GM06990 (cell line): Measurements from ENCODE around the gene ADAMTS4.
A peak's percentile ranks its signal among the peaks of the same experiment; 100 is the strongest.

Source experiments
- DNase-seq: peaks from one replicate; pipeline ENCODE4 v3.0.0-alpha.2; 2011; ENCODE audit not compliant: insufficient read length; ENCODE audit errors: extremely low read depth
- H3K27me3 ChIP-seq: replicated peaks from 2 replicates; pipeline ENCODE4 v1.6.0; 2011; ENCODE audit warnings: low read length; ENCODE audit not compliant: control insufficient read depth, insufficient read depth
- H3K36me3 ChIP-seq: 2 replicates; pipeline ENCODE4 v1.5.1; 2011; ENCODE audit warnings: low read length; ENCODE audit not compliant: control insufficient read depth, insufficient read depth
- H3K4me3 ChIP-seq: replicated peaks from 2 replicates; pipeline ENCODE4 v1.5.1; 2011; ENCODE audit warnings: low read depth, mild to moderate bottlenecking, control low read depth, low read length
- TF ChIP-seq, protein P1 (sequence below): IDR thresholded peaks from 2 replicates; pipeline ENCODE4 v1.5.1; 2011; ENCODE audit warnings: low read length, control low read depth, mild to moderate bottlenecking, inconsistent platforms; ENCODE audit not compliant: insufficient read depth, poor library complexity, severe bottlenecking

The ADAMTS4 gene

DNA sequence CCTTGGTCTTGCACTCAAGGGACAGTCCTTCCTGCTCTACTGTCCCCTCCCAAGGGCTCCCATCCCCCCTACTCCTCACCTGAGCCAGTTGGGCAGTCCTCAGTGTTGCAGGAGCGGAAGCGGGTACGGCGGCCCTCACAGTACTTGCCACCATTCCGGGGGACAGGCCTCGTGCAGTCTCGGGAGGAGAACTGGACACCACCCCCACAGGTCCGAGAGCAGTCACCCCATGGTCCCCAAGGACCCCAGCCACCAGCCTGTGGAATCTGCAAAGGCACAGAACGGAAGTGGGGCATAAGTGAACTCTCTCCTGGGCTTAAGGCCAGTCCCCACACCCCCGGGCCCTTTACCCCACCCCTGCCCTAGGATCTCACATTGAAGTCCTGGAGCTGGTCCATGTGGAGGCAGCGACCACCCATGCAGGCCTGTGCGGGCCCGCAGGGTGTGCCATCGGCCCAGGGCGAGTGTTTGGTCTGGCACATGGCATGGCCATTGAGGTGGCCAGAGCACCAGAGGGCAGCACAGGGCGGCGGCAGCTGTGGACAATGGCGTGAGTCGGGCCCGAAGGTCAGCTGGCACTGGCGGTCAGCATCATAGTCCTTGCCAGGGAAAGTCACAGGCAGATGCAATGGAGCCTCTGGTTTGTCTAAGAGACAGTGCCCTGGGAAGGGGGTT, 5.2 kb downstream of the ADAMTS4 start:
- no peak overlapping the region for H3K4me3 ChIP-seq
- DNase-seq, result no peak
- TF ChIP-seq, protein P1, sequence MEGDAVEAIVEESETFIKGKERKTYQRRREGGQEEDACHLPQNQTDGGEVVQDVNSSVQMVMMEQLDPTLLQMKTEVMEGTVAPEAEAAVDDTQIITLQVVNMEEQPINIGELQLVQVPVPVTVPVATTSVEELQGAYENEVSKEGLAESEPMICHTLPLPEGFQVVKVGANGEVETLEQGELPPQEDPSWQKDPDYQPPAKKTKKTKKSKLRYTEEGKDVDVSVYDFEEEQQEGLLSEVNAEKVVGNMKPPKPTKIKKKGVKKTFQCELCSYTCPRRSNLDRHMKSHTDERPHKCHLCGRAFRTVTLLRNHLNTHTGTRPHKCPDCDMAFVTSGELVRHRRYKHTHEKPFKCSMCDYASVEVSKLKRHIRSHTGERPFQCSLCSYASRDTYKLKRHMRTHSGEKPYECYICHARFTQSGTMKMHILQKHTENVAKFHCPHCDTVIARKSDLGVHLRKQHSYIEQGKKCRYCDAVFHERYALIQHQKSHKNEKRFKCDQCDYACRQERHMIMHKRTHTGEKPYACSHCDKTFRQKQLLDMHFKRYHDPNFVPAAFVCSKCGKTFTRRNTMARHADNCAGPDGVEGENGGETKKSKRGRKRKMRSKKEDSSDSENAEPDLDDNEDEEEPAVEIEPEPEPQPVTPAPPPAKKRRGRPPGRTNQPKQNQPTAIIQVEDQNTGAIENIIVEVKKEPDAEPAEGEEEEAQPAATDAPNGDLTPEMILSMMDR, result no peak
- no peaks in the 10 kb centered on the region for H3K36me3 ChIP-seq
- no peaks in the 10 kb centered on the region for H3K27me3 ChIP-seq

GRCh38 chr1:161192476-161193465, 6.1 kb downstream of the ADAMTS4 start:
- TF ChIP-seq, protein P1, result peak; percentile 93
- no peak overlapping the region for H3K4me3 ChIP-seq
- no peak for DNase-seq
- H3K36me3 ChIP-seq, result no peaks in the 10 kb centered on the region
- H3K27me3 ChIP-seq, result no peaks in the 10 kb centered on the region

DNA sequence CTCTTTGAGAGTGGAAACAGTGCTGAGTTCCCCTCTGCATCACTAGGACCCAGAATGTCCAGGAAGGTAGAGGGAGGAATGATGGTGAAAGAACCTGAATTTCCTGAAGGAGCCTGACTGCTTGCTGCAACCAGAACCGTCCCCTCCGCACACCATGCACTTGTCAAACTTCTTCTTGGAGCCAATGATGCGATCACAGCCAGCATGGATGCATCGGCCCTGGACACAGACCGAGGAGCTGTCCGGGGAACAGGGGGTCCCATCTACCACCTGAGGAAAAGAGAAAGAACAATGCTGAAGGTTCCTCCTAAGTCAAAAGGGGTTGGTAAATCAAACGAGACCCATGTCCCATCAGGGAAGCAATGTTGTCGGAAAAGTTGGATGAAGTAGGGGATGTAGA, 6.9 kb downstream of the ADAMTS4 start:
- TF ChIP-seq, protein P1, result no peak
- Histone ChIP-seq H3K4me3 (no peak overlapping the region), H3K36me3 (no peaks in the 10 kb centered on the region), H3K27me3 (no peaks in the 10 kb centered on the region)
- no peak for DNase-seq

- TF ChIP-seq, protein P1, result no peak
- Histone ChIP-seq H3K4me3 (no peak overlapping the region), H3K27me3 (no peaks in the 10 kb centered on the region), H3K36me3 (no peaks in the 10 kb centered on the region)
- DNase-seq, result no peak
Measured at GRCh38 chr1:161190962-161191521, 7.8 kb downstream of the ADAMTS4 start.

- Histone ChIP-seq H3K4me3 (no peak overlapping the region), H3K27me3 (no peaks in the 10 kb centered on the region), H3K36me3 (no peaks in the 10 kb centered on the region)
- TF ChIP-seq, protein P1, result no peak
- DNase-seq, result no peak
Measured at GRCh38 chr1:161189036-161189435, 9.8 kb downstream of the ADAMTS4 start.
